Measurements from ENCODE around the gene AGO1. TPM values are rescaled to one million over a fixed set of nuclear protein-coding genes. Genes with fewer than 3 reads are reported as not detected.

Gene AGO1
- total RNA-seq, 6 donors from 2014 or later, result 11.4 to 26.8 (median 22.9) TPM

GRCh38 chr1:35876988-35877387, 6.0 kb upstream of the AGO1 start:
- no peak for DNase-seq

GRCh38 chr1:35881850-35882273, 1.1 kb upstream of the AGO1 start:
- H3K36me3 ChIP-seq, result no peaks in the 10 kb centered on the region
- peaks cover 25 to 40% (median 26%) of the 10 kb centered on the region in 4 donors for H3K4me1 ChIP-seq
- 34 to 37% methylated on average over 4 of the region's 4 CpGs for WGBS, 2 donors
- no peak for TF ChIP-seq EP300 (IDR thresholded peaks at IDR 0.05)
- no peak for TF ChIP-seq POLR2AphosphoS5 (IDR thresholded peaks at IDR 0.05)
- no peak for TF ChIP-seq CTCF (IDR thresholded peaks at IDR 0.05)
- TF ChIP-seq POLR2A (IDR thresholded peaks at IDR 0.05), result no peak
- H3K27me3 ChIP-seq, result no peaks in the 10 kb centered on the region
- DNase-seq (no peak), ATAC-seq (ENCODE audit: low FRiP score in 2 of 2) (no peak)
- H3K27ac ChIP-seq, result no peak overlapping the region
- no peaks in the 10 kb centered on the region for H3K9me3 ChIP-seq
- H3K4me3 ChIP-seq, result no peak overlapping the region

More at GRCh38 chr1:35876988-35877387, 6.0 kb upstream of the AGO1 start:
- Histone ChIP-seq H3K27ac (no peak overlapping the region), H3K9me3 (no peaks in the 10 kb centered on the region), H3K4me1 (no peaks in the 10 kb centered on the region), H3K36me3 (no peaks in the 10 kb centered on the region), H3K4me3 (no peak overlapping the region), H3K27me3 (no peaks in the 10 kb centered on the region)
- no peak for ATAC-seq (ENCODE audit: low FRiP score in 2 of 2)
- 50 to 56% methylated on average over 5 of the region's 5 CpGs for WGBS, 2 donors
- TF ChIP-seq EP300 (IDR thresholded peaks at IDR 0.05) (no peak), POLR2AphosphoS5 (IDR thresholded peaks at IDR 0.05) (no peak), CTCF (IDR thresholded peaks at IDR 0.05) (no peak), POLR2A (IDR thresholded peaks at IDR 0.05) (no peak)

- no peak for DNase-seq
- H3K36me3 ChIP-seq, result no peaks in the 10 kb centered on the region
- TF ChIP-seq CTCF (IDR thresholded peaks at IDR 0.05), result no peak
- TF ChIP-seq POLR2AphosphoS5 (IDR thresholded peaks at IDR 0.05), result no peak
- TF ChIP-seq EP300 (IDR thresholded peaks at IDR 0.05), result no peak
- TF ChIP-seq POLR2A (IDR thresholded peaks at IDR 0.05), result no peak
- 56% methylated on average over 16 of the region's 16 CpGs for WGBS, 2 donors
- peaks cover 30 to 47% (median 33%) of the 10 kb centered on the region in 4 donors for H3K4me1 ChIP-seq
- peak overlapping the region in 3 of 4 donors; percentile 77 to 98 (median 96) for H3K4me3 ChIP-seq
- no peak for ATAC-seq (ENCODE audit: low FRiP score in 2 of 2)
- H3K27me3 ChIP-seq, result no peaks in the 10 kb centered on the region
- H3K9me3 ChIP-seq, result no peaks in the 10 kb centered on the region
- H3K27ac ChIP-seq, result peak overlapping the region in 2 of 4 donors; percentile 2 to 93
Measured at GRCh38 chr1:35882586-35882944, 444 bp upstream of the AGO1 start.

- Histone ChIP-seq H3K4me1 (peaks cover 30 to 53% (median 36%) of the 10 kb centered on the region in 4 donors), H3K4me3 (peak overlapping the region; percentile 77 to 98 (median 96)), H3K27me3 (no peaks in the 10 kb centered on the region), H3K27ac (peak overlapping the region; percentile 54 to 93 (median 82)), H3K9me3 (no peaks in the 10 kb centered on the region), H3K36me3 (peaks cover 0 to 5% (median 3%) of the 10 kb centered on the region in 4 donors)
- TF ChIP-seq EP300 (IDR thresholded peaks at IDR 0.05), result no peak
- TF ChIP-seq POLR2AphosphoS5 (IDR thresholded peaks at IDR 0.05), result no peak
- TF ChIP-seq POLR2A (IDR thresholded peaks at IDR 0.05), result no peak
- TF ChIP-seq CTCF (IDR thresholded peaks at IDR 0.05), result no peak
- ATAC-seq (ENCODE audit: low FRiP score in 2 of 2) (peak; percentile 47 to 68), DNase-seq (peak; percentile 59 to 89)
- 0 to 1% methylated on average over 7 to 20 of the region's 29 CpGs for WGBS, 2 donors
Measured at GRCh38 chr1:35883635-35884101, 659 bp downstream of the AGO1 start.

- Histone ChIP-seq H3K4me1 (peaks cover 30 to 53% (median 36%) of the 10 kb centered on the region in 4 donors), H3K9me3 (no peaks in the 10 kb centered on the region), H3K36me3 (peaks cover 0 to 17% (median 7%) of the 10 kb centered on the region in 4 donors), H3K27ac (no peak overlapping the region), H3K27me3 (no peaks in the 10 kb centered on the region), H3K4me3 (no peak overlapping the region)
- DNase-seq (no peak), ATAC-seq (ENCODE audit: low FRiP score in 2 of 2) (no peak)
- no peak for TF ChIP-seq POLR2A (IDR thresholded peaks at IDR 0.05)
- no peak for TF ChIP-seq POLR2AphosphoS5 (IDR thresholded peaks at IDR 0.05)
- TF ChIP-seq CTCF (IDR thresholded peaks at IDR 0.05), result no peak
- TF ChIP-seq EP300 (IDR thresholded peaks at IDR 0.05), result no peak
- 29 to 43% methylated on average over 2 of the region's 2 CpGs for WGBS, 2 donors
Measured at GRCh38 chr1:35884934-35885333, 1.9 kb downstream of the AGO1 start.

Data from upper lobe of left lung (tissue), 6 donors.